ENCODE results near the gene TBC1D8B. TPM values are rescaled to one million over a fixed set of nuclear protein-coding genes. Genes with fewer than 3 reads are reported as not detected.
A peak's percentile ranks its signal among the peaks of the same experiment; 100 is the strongest.

Gene TBC1D8B
- total RNA-seq, 1 experiment from 2014 or later, result 1.0 TPM

DNA sequence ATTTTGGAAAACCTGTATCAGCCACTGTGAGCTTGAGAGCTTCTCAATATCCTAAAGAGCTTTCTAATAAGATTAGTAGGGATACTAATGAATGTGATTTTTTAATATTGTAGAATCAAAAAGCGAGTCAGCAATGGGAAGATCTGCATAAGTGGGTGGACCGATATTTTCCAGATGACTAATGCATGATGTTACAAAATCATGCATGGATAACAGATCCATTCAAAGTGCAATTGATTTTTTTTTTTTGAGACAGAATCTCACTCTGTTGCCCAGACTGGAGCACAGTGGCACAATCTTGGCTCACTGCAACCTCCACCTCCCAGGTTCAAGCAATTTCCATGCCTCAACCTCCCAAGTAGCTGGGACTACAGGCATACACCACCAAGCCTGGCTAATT, 110.4 kb downstream of the TBC1D8B start:
- ATAC-seq, result peak; percentile 48; the same call in 1 of the 2 replicates
- H3K27ac ChIP-seq (ENCODE audit: low read length), result no peak overlapping the region
- peaks cover 17% of the 10 kb centered on the region for H3K4me1 ChIP-seq (ENCODE audit: insufficient read depth, low read length)
- BruUV-seq (replicated peaks), result no TSS peak
- H2AFZ ChIP-seq (ENCODE audit: low read length), result no peak overlapping the region
- H4K20me1 ChIP-seq (ENCODE audit: low read length), result no peaks in the 10 kb centered on the region
- no peaks in the 10 kb centered on the region for H3K9me2 ChIP-seq (replicated peaks; ENCODE audit: low read length)
- POLR2A ChIA-PET (ENCODE audit: unreplicated experiment), result no interaction called here
- TF ChIP-seq EZH2 (IDR thresholded peaks at IDR 0.05; ENCODE audit: low read length, unreplicated experiment) (no peak), EZH2phosphoT487 (IDR thresholded peaks at IDR 0.05; ENCODE audit: borderline replicate concordance, low read length) (no peak)
- TF ChIP-seq, protein P1, sequence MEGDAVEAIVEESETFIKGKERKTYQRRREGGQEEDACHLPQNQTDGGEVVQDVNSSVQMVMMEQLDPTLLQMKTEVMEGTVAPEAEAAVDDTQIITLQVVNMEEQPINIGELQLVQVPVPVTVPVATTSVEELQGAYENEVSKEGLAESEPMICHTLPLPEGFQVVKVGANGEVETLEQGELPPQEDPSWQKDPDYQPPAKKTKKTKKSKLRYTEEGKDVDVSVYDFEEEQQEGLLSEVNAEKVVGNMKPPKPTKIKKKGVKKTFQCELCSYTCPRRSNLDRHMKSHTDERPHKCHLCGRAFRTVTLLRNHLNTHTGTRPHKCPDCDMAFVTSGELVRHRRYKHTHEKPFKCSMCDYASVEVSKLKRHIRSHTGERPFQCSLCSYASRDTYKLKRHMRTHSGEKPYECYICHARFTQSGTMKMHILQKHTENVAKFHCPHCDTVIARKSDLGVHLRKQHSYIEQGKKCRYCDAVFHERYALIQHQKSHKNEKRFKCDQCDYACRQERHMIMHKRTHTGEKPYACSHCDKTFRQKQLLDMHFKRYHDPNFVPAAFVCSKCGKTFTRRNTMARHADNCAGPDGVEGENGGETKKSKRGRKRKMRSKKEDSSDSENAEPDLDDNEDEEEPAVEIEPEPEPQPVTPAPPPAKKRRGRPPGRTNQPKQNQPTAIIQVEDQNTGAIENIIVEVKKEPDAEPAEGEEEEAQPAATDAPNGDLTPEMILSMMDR (conservative IDR thresholded peaks at IDR 0.05; ENCODE audit: low read depth, low read length), result no peak
- H3K4me2 ChIP-seq (ENCODE audit: low read length), result no peak overlapping the region
- no peaks in the 10 kb centered on the region for H3K9me3 ChIP-seq (ENCODE audit: low read length)
- H3F3A ChIP-seq (ENCODE audit: low read length, unreplicated experiment), result no peaks in the 10 kb centered on the region
- no peak overlapping the region for H3K4me3 ChIP-seq (ENCODE audit: low read length)
- CTCF ChIA-PET, result no interaction called here
- no peaks in the 10 kb centered on the region for H3K36me3 ChIP-seq (ENCODE audit: low read depth, low read length)
- H3K27me3 ChIP-seq (ENCODE audit: low read length), result no peaks in the 10 kb centered on the region
- intact Hi-C loops (cut with micrococcal nuclease), result no loop called here
- peak; percentile 52 for DNase-seq
- no peak overlapping the region for H3K9ac ChIP-seq (ENCODE audit: low read length)
- H3K79me2 ChIP-seq (ENCODE audit: low read length), result no peaks in the 10 kb centered on the region

DNA sequence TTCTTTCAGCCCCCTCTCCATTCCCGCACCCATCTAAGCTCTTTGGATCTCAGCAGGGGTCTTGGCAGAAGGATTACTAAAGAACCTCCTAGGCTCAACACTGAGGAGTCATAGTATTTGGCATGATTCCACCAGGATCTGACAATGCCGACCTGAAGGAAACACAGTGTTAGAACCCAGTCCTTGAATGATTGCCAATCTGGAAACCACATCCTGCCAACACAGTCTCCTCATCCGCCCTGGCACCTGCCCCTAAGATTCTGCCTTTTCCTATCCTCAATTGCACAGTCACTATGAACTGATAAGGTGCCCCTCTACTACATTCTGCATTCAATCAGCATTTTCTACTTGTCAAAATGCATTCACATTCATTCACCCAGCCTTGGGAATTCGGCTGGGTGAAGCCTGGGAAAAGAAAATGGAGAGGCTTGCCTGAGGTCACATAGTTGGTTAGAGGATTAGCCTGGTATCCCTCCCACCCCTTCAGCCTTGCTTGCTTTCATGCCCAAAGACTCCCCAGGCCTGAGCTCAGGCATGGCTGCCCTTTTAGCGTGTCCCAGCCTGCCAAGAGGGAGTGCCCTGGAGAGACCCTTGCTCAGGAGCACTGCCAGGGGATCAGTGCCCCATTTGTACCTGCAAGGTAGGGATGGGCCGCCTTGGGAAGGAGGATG, 115.5 kb downstream of the TBC1D8B start:
- Histone ChIP-seq H3K27me3 (ENCODE audit: low read length) (no peaks in the 10 kb centered on the region), H3K79me2 (ENCODE audit: low read length) (no peaks in the 10 kb centered on the region), H3K9ac (ENCODE audit: low read length) (no peak overlapping the region), H3K9me3 (ENCODE audit: low read length) (no peaks in the 10 kb centered on the region), H3K9me2 (replicated peaks; ENCODE audit: low read length) (no peaks in the 10 kb centered on the region), H3K4me3 (ENCODE audit: low read length) (no peak overlapping the region), H3K27ac (ENCODE audit: low read length) (no peak overlapping the region), H3K4me1 (ENCODE audit: insufficient read depth, low read length) (peaks cover 20% of the 10 kb centered on the region), H3K4me2 (ENCODE audit: low read length) (peak overlapping the region; percentile 52), H3K36me3 (ENCODE audit: low read depth, low read length) (no peaks in the 10 kb centered on the region), H2AFZ (ENCODE audit: low read length) (no peak overlapping the region), H3F3A (ENCODE audit: low read length, unreplicated experiment) (no peaks in the 10 kb centered on the region), H4K20me1 (ENCODE audit: low read length) (no peaks in the 10 kb centered on the region)
- intact Hi-C loops (cut with micrococcal nuclease), result no loop called here
- ChIA-PET POLR2A (ENCODE audit: unreplicated experiment) (no interaction called here), CTCF (no interaction called here)
- peak; percentile 89 for ATAC-seq
- DNase-seq, result peak; percentile 95
- TF ChIP-seq, protein P1 (conservative IDR thresholded peaks at IDR 0.05; ENCODE audit: low read depth, low read length), result no peak
- TF ChIP-seq EZH2phosphoT487 (IDR thresholded peaks at IDR 0.05; ENCODE audit: borderline replicate concordance, low read length) (no peak), EZH2 (IDR thresholded peaks at IDR 0.05; ENCODE audit: low read length, unreplicated experiment) (no peak)
- no TSS peak for BruUV-seq (replicated peaks)

DNA sequence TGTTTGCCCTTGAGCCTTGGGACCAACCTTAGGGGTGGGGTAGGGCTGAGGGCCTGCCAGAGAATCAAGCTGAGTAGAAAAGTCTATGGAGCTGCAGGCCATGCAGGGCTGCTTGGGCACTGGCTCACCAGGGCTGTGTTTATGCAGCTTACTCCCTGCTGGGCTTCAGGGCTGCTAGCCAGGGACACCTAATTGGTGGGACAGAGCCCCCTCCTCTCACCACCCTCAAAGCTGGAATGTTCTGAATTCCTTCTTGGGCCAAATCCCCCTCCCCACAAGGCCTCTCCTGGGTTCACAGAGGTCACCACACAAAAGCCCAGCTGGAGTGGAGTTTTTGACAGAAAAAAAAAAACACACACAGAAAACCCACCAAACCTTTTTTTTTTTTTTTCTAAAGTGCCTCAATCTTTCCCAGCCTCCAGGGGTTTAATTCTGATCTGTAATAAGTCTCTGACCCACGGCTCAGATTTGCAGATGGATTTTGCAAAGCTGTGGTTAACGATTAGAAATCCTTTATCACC, 117.5 kb downstream of the TBC1D8B start, which contains the start of gene CLDN2:
Gene CLDN2 (plus strand): TSS at position 471 of the 521 bp plus-strand sequence. CDS start 7,827 bp downstream, outside the sequence.
- POLR2A ChIA-PET (ENCODE audit: unreplicated experiment), result no interaction called here
- Histone ChIP-seq H2AFZ (ENCODE audit: low read length) (no peak within 1 kb of the TSS), H3K9me2 (replicated peaks; ENCODE audit: low read length) (no peaks in the 10 kb centered on the region), H3K4me3 (ENCODE audit: low read length) (no peak within 1 kb of the TSS), H3K4me2 (ENCODE audit: low read length) (no peak within 1 kb of the TSS), H3K36me3 (ENCODE audit: low read depth, low read length) (no peaks in the 10 kb centered on the region), H4K20me1 (ENCODE audit: low read length) (no peaks in the 10 kb centered on the region), H3K4me1 (ENCODE audit: insufficient read depth, low read length) (peaks cover 16% of the 10 kb centered on the region), H3F3A (ENCODE audit: low read length, unreplicated experiment) (no peaks in the 10 kb centered on the region), H3K9ac (ENCODE audit: low read length) (no peak within 1 kb of the TSS), H3K27me3 (ENCODE audit: low read length) (no peaks in the 10 kb centered on the region), H3K79me2 (ENCODE audit: low read length) (no peaks in the 10 kb centered on the region), H3K27ac (ENCODE audit: low read length) (no peak within 1 kb of the TSS), H3K9me3 (ENCODE audit: low read length) (no peaks in the 10 kb centered on the region)
- DNase-seq, result no peak
- intact Hi-C loops (cut with micrococcal nuclease), result no loop called here
- ATAC-seq, result no peak
- TF ChIP-seq EZH2phosphoT487 (IDR thresholded peaks at IDR 0.05; ENCODE audit: borderline replicate concordance, low read length), result no peak
- no peak for TF ChIP-seq EZH2 (IDR thresholded peaks at IDR 0.05; ENCODE audit: low read length, unreplicated experiment)
- TF ChIP-seq, protein P1 (conservative IDR thresholded peaks at IDR 0.05; ENCODE audit: low read depth, low read length), result no peak
- CTCF ChIA-PET, result no interaction called here
- BruUV-seq (replicated peaks), result no TSS peak

Measured in PC-3 (cell line).